Nephron (organoid): ENCODE results near the gene C1QTNF4.
"Not testable (repeated sequence)": the region's sequence is repeated elsewhere in the genome, so short reads cannot be mapped to it uniquely, and the experiment has no call there.

Experiments used
- H3K27ac Mint-ChIP-seq, 3 experiments: 2 replicates each; pipeline ENCODE4 v1.8.0; 2020; ENCODE audit warnings: mixed read lengths in 3 of 3, mild to moderate bottlenecking in 2 of 3, moderate library complexity in 1 of 3
- H3K27me3 Mint-ChIP-seq: 2 replicates; pipeline ENCODE4 v1.8.0; 2021; ENCODE audit warnings: low read depth, mild to moderate bottlenecking, moderate library complexity, mixed read lengths
- H3K36me3 Mint-ChIP-seq: 2 replicates; pipeline ENCODE4 v1.8.0; 2020; ENCODE audit warnings: low read depth, mixed read lengths
- H3K4me1 Mint-ChIP-seq: 2 replicates; pipeline ENCODE4 v1.8.0; 2020; ENCODE audit warnings: mixed read lengths
- H3K4me3 Mint-ChIP-seq, 3 experiments: 2 replicates each; pipeline ENCODE4 v1.8.0; 2020; ENCODE audit warnings: mild to moderate bottlenecking in 3 of 3, mixed read lengths in 3 of 3, moderate library complexity in 2 of 3
- H3K9me3 Mint-ChIP-seq: 2 replicates; pipeline ENCODE4 v1.8.0; 2020; ENCODE audit warnings: mixed read lengths
- TF ChIP-seq, protein P1 (sequence below), 3 experiments: fragments of 200-600 bp; sonication (generic); IDR thresholded peaks; one replicate each; pipeline ENCODE4 v1.5.0; 2021; ENCODE audit warnings: antibody characterized with exemption in 3 of 3; ENCODE audit not compliant: unreplicated experiment in 3 of 3

C1QTNF4 gene

DNA sequence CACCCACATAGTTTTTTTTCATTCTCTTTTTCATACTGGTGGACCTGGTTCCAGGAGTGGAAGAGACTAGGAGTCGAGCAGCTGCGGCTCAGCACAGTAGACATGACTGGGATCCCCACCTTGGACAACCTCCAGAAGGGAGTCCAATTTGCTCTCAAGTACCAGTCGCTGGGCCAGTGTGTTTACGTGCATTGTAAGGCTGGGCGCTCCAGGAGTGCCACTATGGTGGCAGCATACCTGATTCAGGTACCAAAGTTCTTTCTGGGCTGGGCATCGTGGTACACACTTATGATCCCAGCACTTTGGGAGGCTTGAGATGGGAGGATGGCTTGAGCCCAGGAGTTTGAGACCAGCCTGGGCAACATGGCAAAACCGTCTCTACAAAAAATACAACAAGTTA is 24.6 kb downstream of the C1QTNF4 start:
- no peaks in the 10 kb centered on the region for H3K27me3 Mint-ChIP-seq
- TF ChIP-seq, protein P1, sequence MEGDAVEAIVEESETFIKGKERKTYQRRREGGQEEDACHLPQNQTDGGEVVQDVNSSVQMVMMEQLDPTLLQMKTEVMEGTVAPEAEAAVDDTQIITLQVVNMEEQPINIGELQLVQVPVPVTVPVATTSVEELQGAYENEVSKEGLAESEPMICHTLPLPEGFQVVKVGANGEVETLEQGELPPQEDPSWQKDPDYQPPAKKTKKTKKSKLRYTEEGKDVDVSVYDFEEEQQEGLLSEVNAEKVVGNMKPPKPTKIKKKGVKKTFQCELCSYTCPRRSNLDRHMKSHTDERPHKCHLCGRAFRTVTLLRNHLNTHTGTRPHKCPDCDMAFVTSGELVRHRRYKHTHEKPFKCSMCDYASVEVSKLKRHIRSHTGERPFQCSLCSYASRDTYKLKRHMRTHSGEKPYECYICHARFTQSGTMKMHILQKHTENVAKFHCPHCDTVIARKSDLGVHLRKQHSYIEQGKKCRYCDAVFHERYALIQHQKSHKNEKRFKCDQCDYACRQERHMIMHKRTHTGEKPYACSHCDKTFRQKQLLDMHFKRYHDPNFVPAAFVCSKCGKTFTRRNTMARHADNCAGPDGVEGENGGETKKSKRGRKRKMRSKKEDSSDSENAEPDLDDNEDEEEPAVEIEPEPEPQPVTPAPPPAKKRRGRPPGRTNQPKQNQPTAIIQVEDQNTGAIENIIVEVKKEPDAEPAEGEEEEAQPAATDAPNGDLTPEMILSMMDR (IDR thresholded peaks at IDR 0.05; ENCODE audit: unreplicated experiment in 3 of 3): no peak
- H3K36me3 Mint-ChIP-seq: peaks cover 37% of the 10 kb centered on the region
- H3K4me1 Mint-ChIP-seq: peaks cover 26% of the 10 kb centered on the region
- no peaks in the 10 kb centered on the region for H3K9me3 Mint-ChIP-seq
- H3K27ac Mint-ChIP-seq: no peak overlapping the region
- H3K4me3 Mint-ChIP-seq: no peak overlapping the region

DNA sequence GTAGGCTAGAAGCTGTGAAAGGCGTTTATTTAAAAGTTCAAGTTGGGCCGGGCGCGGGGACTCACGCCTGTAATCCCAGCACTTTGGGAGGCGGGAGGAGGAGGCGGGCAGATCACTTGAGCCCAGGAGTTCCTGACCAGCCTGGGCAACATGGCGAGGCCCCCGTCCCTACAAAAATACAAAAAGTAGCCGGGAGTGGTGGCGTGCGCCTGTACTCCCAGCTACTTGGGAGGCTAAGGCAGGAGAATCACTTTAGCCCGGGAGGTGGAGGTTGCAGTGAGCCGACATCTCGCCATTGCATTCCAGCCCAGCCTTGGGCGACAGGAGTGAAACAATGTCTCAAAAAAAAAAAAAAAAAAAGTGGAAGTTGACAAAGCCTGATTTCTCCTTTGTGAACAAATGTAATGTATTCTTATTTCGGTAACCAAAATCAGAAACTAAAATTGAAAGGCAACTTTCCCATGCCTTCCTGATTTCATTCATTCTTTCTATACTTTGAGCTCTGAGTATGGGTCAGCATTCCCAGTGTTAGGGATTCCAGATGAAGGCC is 28.0 kb downstream of the C1QTNF4 start:
- Mint-ChIP-seq H3K27me3 (no peaks in the 10 kb centered on the region), H3K9me3 (no peaks in the 10 kb centered on the region), H3K4me3 (peak overlapping the region; percentile 81 to 84 (median 82)), H3K36me3 (peaks cover 12% of the 10 kb centered on the region), H3K27ac (peak overlapping the region; percentile 57 to 72 (median 69)), H3K4me1 (peaks cover 9% of the 10 kb centered on the region)
- TF ChIP-seq, protein P1 (IDR thresholded peaks at IDR 0.05; ENCODE audit: unreplicated experiment in 3 of 3): no peak

DNA sequence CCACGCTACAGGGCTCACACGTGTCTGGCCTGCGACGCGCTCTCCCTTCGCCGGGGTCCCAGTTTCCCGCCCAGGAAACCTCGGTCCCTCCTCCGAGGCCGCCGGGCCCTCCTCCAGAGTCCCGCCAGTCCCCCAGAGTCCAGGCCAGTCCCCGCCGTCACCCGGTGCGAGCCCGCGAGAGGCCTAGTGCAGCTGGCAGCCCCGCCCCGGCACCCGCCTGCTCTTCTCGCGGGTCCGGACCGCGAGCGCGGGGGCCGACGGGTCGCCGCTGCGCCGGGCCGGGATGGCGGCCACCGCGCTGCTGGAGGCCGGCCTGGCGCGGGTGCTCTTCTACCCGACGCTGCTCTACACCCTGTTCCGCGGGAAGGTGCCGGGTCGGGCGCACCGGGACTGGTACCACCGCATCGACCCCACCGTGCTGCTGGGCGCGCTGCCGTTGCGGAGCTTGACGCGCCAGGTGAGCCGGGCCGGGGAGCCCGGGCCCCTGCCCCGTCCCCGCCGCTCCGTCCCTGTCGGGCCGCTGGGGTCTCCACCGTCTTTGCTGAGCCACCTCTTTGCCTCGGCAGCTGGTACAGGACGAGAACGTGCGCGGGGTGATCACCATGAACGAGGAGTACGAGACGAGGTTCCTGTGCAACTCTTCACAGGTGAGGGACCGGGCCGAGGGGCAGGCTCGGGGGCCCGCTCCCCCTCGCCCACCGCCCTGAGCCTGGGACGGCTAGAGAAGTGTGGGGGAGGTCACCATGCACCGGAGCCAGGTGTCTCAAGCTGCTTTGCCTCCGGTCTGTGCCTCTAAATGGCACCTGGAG is 28.7 kb downstream of the C1QTNF4 start, which contains the start of gene PTPMT1:
PTPMT1 (plus strand) TSS at position 260 of the 809 bp plus-strand sequence; CDS start at position 284, 24 bp downstream.
- peak within 1 kb of the TSS; percentile 57 to 72 (median 69) for H3K27ac Mint-ChIP-seq
- H3K4me1 Mint-ChIP-seq: peaks cover 9% of the 10 kb centered on the region
- no peaks in the 10 kb centered on the region for H3K27me3 Mint-ChIP-seq
- H3K9me3 Mint-ChIP-seq: no peaks in the 10 kb centered on the region
- peak within 1 kb of the TSS; percentile 81 to 84 (median 82) for H3K4me3 Mint-ChIP-seq
- TF ChIP-seq, protein P1 (IDR thresholded peaks at IDR 0.05; ENCODE audit: unreplicated experiment in 3 of 3): no peak
- peaks cover 7% of the 10 kb centered on the region for H3K36me3 Mint-ChIP-seq

DNA sequence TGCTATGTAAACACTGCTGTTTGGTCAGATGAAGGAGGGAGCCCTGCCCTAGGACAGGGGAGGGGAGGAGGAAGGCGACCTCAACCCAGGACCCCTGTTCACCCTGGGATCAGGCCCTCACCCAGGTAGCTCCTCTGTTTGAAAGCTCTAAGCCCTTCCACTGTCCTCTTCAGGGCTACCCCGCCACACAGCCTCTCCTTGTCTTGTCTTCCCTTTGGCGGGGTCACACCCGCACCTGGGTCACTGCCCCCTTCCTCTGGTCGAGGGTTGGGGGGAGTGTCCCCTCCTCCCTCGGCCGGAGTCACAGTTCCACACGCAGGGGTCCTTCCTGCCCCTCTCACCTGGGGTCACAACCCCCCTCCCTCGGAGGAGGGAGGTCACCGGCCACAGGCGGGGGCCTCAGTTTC is 29.3 kb downstream of the C1QTNF4 start:
- Mint-ChIP-seq H3K36me3 (peaks cover 7% of the 10 kb centered on the region), H3K9me3 (no peaks in the 10 kb centered on the region), H3K27ac (peak overlapping the region in 1 of 3 experiments; percentile 35), H3K27me3 (no peaks in the 10 kb centered on the region), H3K4me1 (peaks cover 9% of the 10 kb centered on the region), H3K4me3 (peak overlapping the region; percentile 75 to 79 (median 77))
- TF ChIP-seq, protein P1 (IDR thresholded peaks at IDR 0.05; ENCODE audit: unreplicated experiment in 3 of 3): no peak

DNA sequence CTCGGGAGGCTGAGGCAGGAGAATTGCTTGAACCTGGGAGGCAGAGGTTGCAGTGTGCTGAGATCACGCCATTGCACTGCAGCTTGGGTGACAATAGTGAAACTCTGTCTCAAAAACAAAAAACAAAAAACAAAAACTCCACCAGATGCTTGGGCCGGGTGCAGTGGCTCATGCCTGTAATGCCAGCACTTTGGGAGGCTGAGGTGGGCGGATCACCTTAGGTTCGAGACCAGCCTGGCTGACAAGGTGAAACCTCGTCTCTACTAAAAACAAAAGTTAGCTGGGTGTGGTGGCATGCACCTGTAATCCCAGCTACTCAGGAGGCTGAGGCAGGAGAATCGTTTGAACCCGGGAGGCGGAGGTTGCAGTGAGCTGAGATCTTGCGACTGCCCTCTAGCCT is 29.8 kb downstream of the C1QTNF4 start:
- not testable (repeated sequence) for H3K9me3 Mint-ChIP-seq, H3K4me1 Mint-ChIP-seq, H3K27ac Mint-ChIP-seq, H3K27me3 Mint-ChIP-seq, H3K36me3 Mint-ChIP-seq
- H3K4me3 Mint-ChIP-seq: peak overlapping the region; percentile 62 to 79 (median 75)

DNA sequence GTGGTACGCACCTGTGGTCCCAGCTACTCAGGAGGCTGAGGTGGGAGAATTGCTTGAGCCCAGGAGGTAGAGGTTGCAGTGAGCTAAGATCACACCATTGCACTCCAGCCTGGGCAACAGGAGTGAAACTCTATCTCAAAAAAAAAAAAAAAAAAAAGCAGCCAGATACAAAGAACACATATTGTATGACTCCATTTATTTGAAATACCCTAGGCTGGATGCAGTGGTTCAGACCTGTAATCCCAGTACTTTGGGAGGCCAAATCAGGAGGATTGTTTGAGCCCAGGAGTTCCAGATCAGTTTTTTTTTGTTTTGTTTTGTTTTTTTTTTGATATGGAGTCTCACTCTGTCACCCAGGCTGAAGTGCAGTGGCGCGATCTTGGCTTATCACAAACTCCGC is 31.8 kb downstream of the C1QTNF4 start:
- H3K36me3 Mint-ChIP-seq, H3K4me1 Mint-ChIP-seq, H3K9me3 Mint-ChIP-seq, H3K27me3 Mint-ChIP-seq, H3K27ac Mint-ChIP-seq: not testable (repeated sequence)
- H3K4me3 Mint-ChIP-seq: peak overlapping the region in 1 of 3 experiments; percentile 35
